ENCODE results near the gene CER1.

GRCh38 chr9:14730461-14730898 lies 7.9 kb upstream of the CER1 start:
- TF ChIP-seq EZH2 (IDR thresholded peaks at IDR 0.05; ENCODE audit: low read length, missing control alignments) (no peak), CTCF (conservative IDR thresholded peaks at IDR 0.05 in 1 of 2, IDR thresholded peaks at IDR 0.05 in 1 of 2; ENCODE audit: low read depth in 1 of 2, low read length in 2 of 2) (no peak)
